OCI-LY1 (cell line): ENCODE measurements around the gene FAM151B.

Source experiments
- CTCF ChIP-seq: fragments of 200-600 bp; sonication (generic), shearing (Covaris generic); IDR thresholded peaks from 2 replicates; pipeline ENCODE4 v1.5.1; 2017; ENCODE audit warnings: mild to moderate bottlenecking, antibody characterized with exemption, low read length, moderate library complexity, mixed read lengths
- EZH2 ChIP-seq: fragments of 200-600 bp; sonication (generic), shearing (Covaris generic); IDR thresholded peaks from 2 replicates; pipeline ENCODE4 v1.8.0; 2017; ENCODE audit warnings: borderline replicate concordance, mixed run types, mild to moderate bottlenecking, antibody characterized with exemption, low read length, moderate library complexity, mixed read lengths

GRCh38 chr5:80568251-80568650 is 80.4 kb downstream of the FAM151B start:
- TF ChIP-seq CTCF, result no peak
- no peak for TF ChIP-seq EZH2
